ENCODE measurements around the gene ATP5IF1. TPM values are rescaled to one million over a fixed set of nuclear protein-coding genes. Genes with fewer than 3 reads are reported as not detected.
A peak's percentile ranks its signal among the peaks of the same experiment; 100 is the strongest.

ATP5IF1 gene
- 235 and 505 TPM in 2 replicates for total RNA-seq

DNA sequence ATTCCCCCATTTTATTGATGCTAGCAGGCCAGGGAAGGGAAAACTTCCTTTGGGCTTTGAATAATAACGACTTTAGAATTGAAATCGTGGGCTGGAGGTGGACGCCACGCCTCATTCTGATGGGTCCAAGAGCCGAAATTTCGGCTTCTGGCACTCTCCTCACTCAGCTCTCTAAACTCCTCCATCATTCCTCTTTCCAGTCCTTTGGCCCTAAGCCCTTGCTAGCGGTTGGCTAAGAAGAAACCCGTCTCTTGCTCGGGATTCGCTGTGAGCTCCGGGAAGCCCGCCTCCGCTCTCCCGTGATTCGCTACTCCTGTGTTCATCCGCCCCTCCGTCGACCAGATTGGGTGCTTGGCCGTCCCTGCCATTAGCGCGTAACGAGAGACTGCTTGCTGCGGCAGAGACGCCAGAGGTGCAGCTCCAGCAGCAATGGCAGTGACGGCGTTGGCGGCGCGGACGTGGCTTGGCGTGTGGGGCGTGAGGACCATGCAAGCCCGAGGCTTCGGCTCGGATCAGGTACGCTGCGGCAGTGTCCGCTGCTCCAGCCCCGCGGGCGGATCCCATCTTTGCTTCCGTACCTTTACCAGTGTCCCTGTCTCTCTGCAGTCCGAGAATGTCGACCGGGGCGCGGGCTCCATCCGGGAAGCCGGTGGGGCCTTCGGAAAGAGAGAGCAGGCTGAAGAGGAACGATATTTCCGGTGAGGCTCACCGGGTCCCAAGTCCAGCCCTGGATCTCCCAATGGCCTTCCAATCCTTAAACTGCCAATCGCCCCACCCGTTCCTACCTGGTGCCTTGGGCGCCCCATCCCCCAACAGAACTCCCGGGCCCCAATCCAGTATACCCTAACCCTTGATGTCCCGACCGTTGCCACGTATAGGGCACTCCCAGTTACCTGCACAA, at the start of gene ATP5IF1:
Gene ATP5IF1, plus strand, starts transcription at position 370 of the 901 bp plus-strand sequence. Its CDS starts 60 bp downstream, at position 430.
- peak within 1 kb of the TSS; percentile 99 for H3K4me3 ChIP-seq (ENCODE audit: low read depth, low read length)
- DNase-seq (ENCODE audit: low read depth) = peak; percentile 84
- TF ChIP-seq, protein P1, sequence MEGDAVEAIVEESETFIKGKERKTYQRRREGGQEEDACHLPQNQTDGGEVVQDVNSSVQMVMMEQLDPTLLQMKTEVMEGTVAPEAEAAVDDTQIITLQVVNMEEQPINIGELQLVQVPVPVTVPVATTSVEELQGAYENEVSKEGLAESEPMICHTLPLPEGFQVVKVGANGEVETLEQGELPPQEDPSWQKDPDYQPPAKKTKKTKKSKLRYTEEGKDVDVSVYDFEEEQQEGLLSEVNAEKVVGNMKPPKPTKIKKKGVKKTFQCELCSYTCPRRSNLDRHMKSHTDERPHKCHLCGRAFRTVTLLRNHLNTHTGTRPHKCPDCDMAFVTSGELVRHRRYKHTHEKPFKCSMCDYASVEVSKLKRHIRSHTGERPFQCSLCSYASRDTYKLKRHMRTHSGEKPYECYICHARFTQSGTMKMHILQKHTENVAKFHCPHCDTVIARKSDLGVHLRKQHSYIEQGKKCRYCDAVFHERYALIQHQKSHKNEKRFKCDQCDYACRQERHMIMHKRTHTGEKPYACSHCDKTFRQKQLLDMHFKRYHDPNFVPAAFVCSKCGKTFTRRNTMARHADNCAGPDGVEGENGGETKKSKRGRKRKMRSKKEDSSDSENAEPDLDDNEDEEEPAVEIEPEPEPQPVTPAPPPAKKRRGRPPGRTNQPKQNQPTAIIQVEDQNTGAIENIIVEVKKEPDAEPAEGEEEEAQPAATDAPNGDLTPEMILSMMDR (conservative IDR thresholded peaks at IDR 0.05; ENCODE audit: low read depth, low read length) = no peak

DNA sequence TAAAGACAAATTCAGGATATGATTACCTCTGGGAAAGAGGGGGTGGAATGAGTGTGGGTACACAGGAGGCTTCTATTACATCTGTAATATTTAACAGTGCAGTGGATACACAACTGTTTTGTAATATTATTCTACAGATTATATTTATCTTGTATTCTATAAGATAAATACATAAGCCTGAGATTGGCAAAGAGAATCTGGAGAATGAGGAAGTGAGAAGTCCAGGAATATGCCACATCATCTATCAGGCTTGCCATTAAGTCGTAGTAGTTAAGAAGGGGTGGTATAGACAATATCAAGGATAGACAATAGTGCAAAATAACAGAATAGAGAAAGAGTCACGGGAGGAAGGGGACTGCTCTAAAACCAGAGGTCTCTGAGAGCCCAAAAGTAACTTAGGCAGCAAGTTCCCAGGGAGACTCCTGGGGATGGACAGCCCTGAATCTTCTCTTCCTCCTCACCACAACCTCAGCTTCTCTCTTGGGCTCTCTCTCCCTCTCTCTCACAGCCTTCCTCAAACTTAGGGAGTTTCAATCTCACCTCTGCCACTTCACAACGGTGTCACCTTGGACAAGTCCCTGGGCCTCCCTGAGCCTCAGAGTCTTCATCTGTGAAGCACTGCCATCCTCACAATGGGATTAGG, 45.5 kb upstream of the ATP5IF1 start:
- no peak overlapping the region for H3K4me3 ChIP-seq (ENCODE audit: low read depth, low read length)
- TF ChIP-seq, protein P1 (conservative IDR thresholded peaks at IDR 0.05; ENCODE audit: low read depth, low read length) = no peak
- no peak for DNase-seq (ENCODE audit: low read depth)

DNA sequence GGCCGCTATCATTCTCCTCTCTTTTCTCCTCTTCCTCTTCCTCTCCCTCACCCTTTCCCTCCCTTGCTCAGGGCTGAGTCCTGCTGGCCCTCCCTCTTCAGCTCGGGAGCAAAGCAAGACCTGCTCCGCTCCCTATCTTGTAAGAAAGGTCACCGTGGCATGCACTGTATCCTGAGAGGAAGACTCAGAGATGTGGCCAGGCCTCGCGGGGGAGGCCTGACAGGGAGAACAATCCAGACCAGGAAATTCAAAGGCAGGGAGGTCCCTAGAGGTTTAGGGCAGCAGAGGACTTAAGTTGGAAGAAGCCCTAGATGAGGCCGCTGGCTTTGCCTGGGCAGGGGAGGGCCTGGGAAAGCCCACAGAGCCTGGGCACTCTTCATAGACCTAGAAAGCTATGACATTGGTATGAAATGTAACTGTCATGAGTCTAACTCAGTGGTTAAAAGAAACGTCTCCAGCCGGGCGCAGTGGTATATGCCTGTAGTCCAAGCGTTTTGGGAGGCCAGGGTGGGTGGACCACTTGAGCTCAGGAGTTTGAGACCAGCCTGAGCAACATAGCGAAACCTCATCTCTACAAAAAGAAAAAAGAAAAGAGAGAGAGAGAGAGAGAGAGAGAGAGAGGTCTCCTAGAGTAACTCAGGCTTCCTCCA, 44.8 kb upstream of the ATP5IF1 start:
- TF ChIP-seq, protein P1 (conservative IDR thresholded peaks at IDR 0.05; ENCODE audit: low read depth, low read length) = no peak
- no peak overlapping the region for H3K4me3 ChIP-seq (ENCODE audit: low read depth, low read length)

DNA sequence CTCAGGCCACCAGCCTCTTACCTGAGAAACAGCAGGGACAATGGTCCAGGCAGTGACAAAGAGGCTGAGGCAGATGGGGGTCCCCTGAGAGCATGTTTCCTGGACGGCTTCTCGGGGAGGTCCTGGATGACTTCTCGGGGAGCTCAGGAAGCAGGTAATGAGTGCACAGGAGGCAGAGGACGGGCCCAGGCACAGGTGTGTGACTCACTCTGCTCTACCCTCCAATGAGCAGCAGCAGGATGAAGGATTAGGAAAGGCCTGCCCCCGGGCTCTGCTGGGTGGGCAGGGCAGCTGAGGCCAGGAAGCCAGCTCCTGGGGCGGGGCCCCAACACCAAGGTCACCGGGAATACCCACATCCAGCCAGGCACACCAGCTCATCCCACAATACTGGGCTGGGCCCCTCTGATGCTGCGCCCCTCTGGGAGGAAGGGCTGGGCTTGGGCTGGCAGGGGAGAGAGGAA, 42.2 kb upstream of the ATP5IF1 start:
- DNase-seq (ENCODE audit: low read depth) = no peak
- no peak overlapping the region for H3K4me3 ChIP-seq (ENCODE audit: low read depth, low read length)
- TF ChIP-seq, protein P1 (conservative IDR thresholded peaks at IDR 0.05; ENCODE audit: low read depth, low read length) = no peak

More for the DNA sequence above, 44.8 kb upstream of the ATP5IF1 start:
- DNase-seq (ENCODE audit: low read depth) = no peak

DNA sequence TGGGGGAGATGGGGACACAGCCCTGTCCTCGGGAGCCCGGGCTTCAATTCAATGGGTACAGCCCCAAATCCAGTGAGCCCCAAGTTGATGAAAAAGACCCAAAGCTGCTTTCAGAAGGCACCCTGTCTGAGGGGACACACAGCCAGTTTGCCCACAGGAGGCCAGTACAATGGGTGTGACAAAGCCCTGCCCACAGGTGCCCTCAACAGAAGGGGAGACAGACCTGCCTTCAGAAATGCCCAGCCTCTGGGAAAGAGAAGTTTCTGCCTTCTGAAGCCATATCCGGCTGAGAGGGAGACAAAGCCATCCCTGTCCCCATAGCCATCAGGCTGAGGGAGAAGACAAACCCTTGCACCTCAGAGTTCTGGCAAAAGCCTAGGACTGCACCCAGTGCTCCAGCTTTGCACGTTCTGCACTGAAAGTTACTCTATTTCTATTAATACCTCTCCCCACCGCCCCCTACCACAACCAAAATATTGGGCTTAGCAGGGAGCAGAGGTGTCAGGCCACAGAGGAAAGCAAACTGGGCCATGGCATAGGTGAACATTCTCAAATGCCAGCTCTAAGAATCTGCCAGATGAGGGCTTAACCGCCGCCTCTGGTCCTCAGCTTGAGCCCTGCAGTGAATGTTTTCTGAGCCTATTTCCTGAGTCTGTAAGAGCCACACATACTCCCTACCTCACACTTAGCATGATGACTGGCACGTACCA, 41.4 kb upstream of the ATP5IF1 start:
- DNase-seq (ENCODE audit: low read depth) = no peak
- TF ChIP-seq, protein P1 (conservative IDR thresholded peaks at IDR 0.05; ENCODE audit: low read depth, low read length) = no peak
- no peak overlapping the region for H3K4me3 ChIP-seq (ENCODE audit: low read depth, low read length)

DNA sequence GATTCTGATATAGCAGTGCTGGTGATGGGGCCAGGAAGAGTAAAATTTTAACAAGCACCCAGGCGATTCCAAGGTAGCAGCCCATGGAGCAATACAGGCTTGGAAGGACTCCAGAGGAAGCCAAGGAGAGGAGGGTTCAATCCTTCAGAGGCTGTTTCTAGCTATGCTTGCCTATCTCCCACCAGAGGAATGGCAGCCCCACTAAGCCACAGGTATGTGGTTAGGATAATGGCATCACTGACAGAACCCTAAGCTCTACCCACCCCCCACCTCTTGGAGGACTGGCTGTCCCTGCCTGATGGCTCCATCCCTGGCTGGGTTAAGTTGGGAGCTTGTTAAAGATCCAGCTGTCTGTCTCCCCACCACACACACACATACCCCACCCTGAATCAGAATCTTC, 40.1 kb upstream of the ATP5IF1 start:
- TF ChIP-seq, protein P1 (conservative IDR thresholded peaks at IDR 0.05; ENCODE audit: low read depth, low read length) = no peak

More for the DNA sequence above, 40.1 kb upstream of the ATP5IF1 start:
- H3K4me3 ChIP-seq (ENCODE audit: low read depth, low read length) = no peak overlapping the region
- no peak for DNase-seq (ENCODE audit: low read depth)
